Thymus (tissue), 11 donors: Measurements from ENCODE around the gene CDS1. TPM values are rescaled to one million over a fixed set of nuclear protein-coding genes. Genes with fewer than 3 reads are reported as not detected.

Source experiments
- DNase-seq, 9 donors: peaks; one replicate each; pipeline ENCODE4 v3.0.0-alpha.2; 2013; ENCODE audit warnings: low spot score in 9 of 9, low read depth in 6 of 9, missing footprints in 1 of 9
- H3K27ac ChIP-seq, 2 donors: one replicate each; pipeline ENCODE4 v1.5.1; 2013; ENCODE audit warnings: control low read depth in 1 of 2, low read depth in 1 of 2, low read length in 1 of 2, mild to moderate bottlenecking in 1 of 2, moderate library complexity in 1 of 2
- H3K27me3 ChIP-seq, 2 donors: one replicate each; pipeline ENCODE4 v1.5.1; 2013; ENCODE audit warnings: low read length in 1 of 2; ENCODE audit not compliant: control insufficient read depth in 2 of 2, insufficient read depth in 1 of 2
- H3K36me3 ChIP-seq, 2 donors: one replicate each; pipeline ENCODE4 v1.5.1; 2013; ENCODE audit warnings: low read length in 1 of 2, mild to moderate bottlenecking in 1 of 2, moderate library complexity in 1 of 2; ENCODE audit not compliant: control insufficient read depth in 2 of 2, insufficient read depth in 2 of 2
- H3K4me1 ChIP-seq, 2 donors: one replicate each; pipeline ENCODE4 v1.5.1; 2013; ENCODE audit warnings: low read length in 2 of 2; ENCODE audit not compliant: control insufficient read depth in 2 of 2, insufficient read depth in 2 of 2
- H3K4me3 ChIP-seq, 2 donors: one replicate each; pipeline ENCODE4 v1.5.1; 2013; ENCODE audit warnings: low read length in 2 of 2, control low read depth in 1 of 2, mild to moderate bottlenecking in 1 of 2
- H3K9me3 ChIP-seq, 2 donors: one replicate each; pipeline ENCODE4 v1.5.1; 2013; ENCODE audit warnings: low read length in 1 of 2, mild to moderate bottlenecking in 1 of 2; ENCODE audit not compliant: control insufficient read depth in 2 of 2, insufficient read depth in 1 of 2
- WGBS: extraction: QIAGEN DNeasy Blood & Tissue Kit; methylation state at CpG from one replicate; pipeline ENCODE4 v1.1.7; 2013; 5-methylcytosine and 5-hydroxymethylcytosine counted together
- polyA plus RNA-seq: library from polyadenylated mRNA; stranded (reverse); fragments of 200-250 nt; gene quantifications from one replicate; pipeline ENCODE4 v1.2.3, GENCODE V29; 2013
- total RNA-seq: library from RNA; stranded (reverse); fragments of 120-200 nt; gene quantifications from one replicate; pipeline ENCODE4 v1.2.4, GENCODE V29; 2013
- donor health status: healthy.

The CDS1 gene
- total and polyA plus RNA-seq, 2 donors = 2.0 to 10.2 TPM

- H3K27ac ChIP-seq = no peak overlapping the region
- H3K9me3 ChIP-seq = no peaks in the 10 kb centered on the region
- H3K4me3 ChIP-seq = no peak overlapping the region
- H3K36me3 ChIP-seq = no peaks in the 10 kb centered on the region
- WGBS = 89% methylated on average over 3 of the region's 3 CpGs
- no peak for DNase-seq
- no peaks in the 10 kb centered on the region for H3K27me3 ChIP-seq
- no peaks in the 10 kb centered on the region for H3K4me1 ChIP-seq
These were observed 48.6 kb downstream of the CDS1 start for GRCh38 chr4:84631573-84631972.

DNA sequence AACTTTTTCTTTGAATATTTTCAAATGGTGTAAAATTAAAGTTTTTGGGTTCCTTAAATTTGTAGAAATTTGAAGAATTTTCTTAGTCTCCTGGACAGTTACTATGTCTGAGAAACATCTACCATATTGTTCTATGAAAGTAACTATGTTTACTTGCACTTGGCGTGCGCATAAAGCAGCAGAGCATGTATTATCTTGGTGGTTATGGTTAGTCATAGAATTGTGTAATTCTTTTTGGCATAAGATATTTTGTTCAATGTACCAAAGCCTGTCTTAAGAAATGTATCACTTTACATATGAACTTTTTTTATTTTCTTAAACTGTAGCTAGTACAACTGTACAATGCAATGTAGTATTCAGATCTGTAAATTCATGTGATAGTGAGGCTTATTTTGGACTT, 49.2 kb downstream of the CDS1 start:
- H3K27ac ChIP-seq = no peak overlapping the region
- 93% methylated on average over 2 of the region's 2 CpGs for WGBS
- no peak overlapping the region for H3K4me3 ChIP-seq

GRCh38 chr4:84634961-84635360, 52.0 kb downstream of the CDS1 start:
- WGBS = 94% methylated on average over 1 of the region's 1 CpG
- no peaks in the 10 kb centered on the region for H3K4me1 ChIP-seq
- no peak for DNase-seq
- no peaks in the 10 kb centered on the region for H3K36me3 ChIP-seq
- no peaks in the 10 kb centered on the region for H3K27me3 ChIP-seq
- H3K27ac ChIP-seq = no peak overlapping the region
- no peaks in the 10 kb centered on the region for H3K9me3 ChIP-seq
- H3K4me3 ChIP-seq = no peak overlapping the region

More for the DNA sequence above, 49.2 kb downstream of the CDS1 start:
- H3K27me3 ChIP-seq = no peaks in the 10 kb centered on the region
- H3K4me1 ChIP-seq = no peaks in the 10 kb centered on the region
- no peaks in the 10 kb centered on the region for H3K36me3 ChIP-seq
- H3K9me3 ChIP-seq = no peaks in the 10 kb centered on the region
- DNase-seq = no peak

GRCh38 chr4:84638092-84638491, 55.2 kb downstream of the CDS1 start:
- Histone ChIP-seq H3K4me1 (no peaks in the 10 kb centered on the region), H3K36me3 (no peaks in the 10 kb centered on the region), H3K4me3 (no peak overlapping the region), H3K27me3 (no peaks in the 10 kb centered on the region), H3K27ac (no peak overlapping the region), H3K9me3 (no peaks in the 10 kb centered on the region)
- no peak for DNase-seq

- Histone ChIP-seq H3K27ac (no peak overlapping the region), H3K9me3 (no peaks in the 10 kb centered on the region), H3K36me3 (no peaks in the 10 kb centered on the region), H3K27me3 (no peaks in the 10 kb centered on the region), H3K4me3 (no peak overlapping the region), H3K4me1 (no peaks in the 10 kb centered on the region)
- DNase-seq = no peak
- WGBS = 96% methylated on average over 1 of the region's 1 CpG
These were observed 56.2 kb downstream of the CDS1 start for GRCh38 chr4:84639145-84639544.

GRCh38 chr4:84644087-84644486, 61.2 kb downstream of the CDS1 start:
- Histone ChIP-seq H3K4me3 (no peak overlapping the region), H3K36me3 (no peaks in the 10 kb centered on the region), H3K27me3 (no peaks in the 10 kb centered on the region), H3K27ac (no peak overlapping the region), H3K4me1 (no peaks in the 10 kb centered on the region), H3K9me3 (no peaks in the 10 kb centered on the region)
- no peak for DNase-seq
- 98% methylated on average over 5 of the region's 5 CpGs for WGBS

GRCh38 chr4:84647312-84647884, 64.5 kb downstream of the CDS1 start:
- Histone ChIP-seq H3K4me1 (no peaks in the 10 kb centered on the region), H3K27me3 (no peaks in the 10 kb centered on the region), H3K4me3 (no peak overlapping the region), H3K36me3 (no peaks in the 10 kb centered on the region), H3K9me3 (no peaks in the 10 kb centered on the region), H3K27ac (no peak overlapping the region)
- 90% methylated on average over 2 of the region's 2 CpGs for WGBS
- DNase-seq = no peak

GRCh38 chr4:84648178-84648577, 65.3 kb downstream of the CDS1 start:
- Histone ChIP-seq H3K36me3 (no peaks in the 10 kb centered on the region), H3K27me3 (no peaks in the 10 kb centered on the region), H3K9me3 (no peaks in the 10 kb centered on the region), H3K4me1 (no peaks in the 10 kb centered on the region), H3K4me3 (no peak overlapping the region), H3K27ac (no peak overlapping the region)
- no peak for DNase-seq
- 87% methylated on average over 1 of the region's 1 CpG for WGBS

DNA sequence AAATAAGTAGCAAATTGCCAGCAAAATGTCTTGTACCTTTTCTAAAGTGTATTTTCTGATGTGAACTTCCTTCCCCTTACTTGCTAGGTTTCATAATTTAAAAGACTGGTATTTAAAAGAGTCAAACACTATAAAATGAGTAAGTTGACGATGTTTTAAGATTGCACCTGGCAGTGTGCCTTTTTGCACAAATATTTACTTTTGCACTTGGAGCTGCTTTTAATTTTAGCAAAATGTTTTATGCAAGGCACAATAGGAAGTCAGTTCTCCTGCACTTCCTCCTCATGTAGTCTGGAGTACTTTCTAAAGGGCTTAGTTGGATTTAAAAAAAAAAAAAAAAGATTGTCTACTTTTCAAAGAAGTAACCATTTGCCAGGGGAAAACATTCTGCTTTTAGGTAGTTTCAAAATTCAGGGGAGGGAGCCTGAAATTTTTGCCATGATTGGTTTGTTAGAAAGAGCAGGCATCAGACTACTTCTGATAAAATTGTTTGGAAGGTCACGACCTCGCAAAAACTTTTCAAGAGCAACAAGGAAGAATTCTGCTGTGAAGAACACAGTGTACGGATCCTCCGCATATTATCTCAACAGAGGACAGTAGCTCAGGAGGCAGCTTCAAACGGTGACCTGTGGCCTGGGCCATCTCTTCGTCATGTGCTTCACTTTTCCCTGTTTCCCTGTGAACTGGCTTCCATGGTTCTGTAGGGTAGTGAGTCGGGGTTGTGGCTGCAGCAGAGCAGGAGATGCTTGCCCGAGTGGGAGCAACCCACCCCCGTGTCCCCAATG, 66.1 kb downstream of the CDS1 start:
- Histone ChIP-seq H3K4me3 (no peak overlapping the region), H3K36me3 (no peaks in the 10 kb centered on the region), H3K27ac (no peak overlapping the region), H3K27me3 (no peaks in the 10 kb centered on the region), H3K4me1 (no peaks in the 10 kb centered on the region), H3K9me3 (no peaks in the 10 kb centered on the region)
- WGBS = 90% methylated on average over 10 of the region's 10 CpGs
- no peak for DNase-seq
